Nephron (organoid): ENCODE measurements around the gene PCDHGB1.
A peak's percentile ranks its signal among the peaks of the same experiment; 100 is the strongest.

Experiments used
- H3K27ac Mint-ChIP-seq, 3 experiments: 2 replicates each; pipeline ENCODE4 v1.8.0; 2020; ENCODE audit warnings: mixed read lengths in 3 of 3, mild to moderate bottlenecking in 2 of 3, moderate library complexity in 1 of 3
- H3K27me3 Mint-ChIP-seq: 2 replicates; pipeline ENCODE4 v1.8.0; 2021; ENCODE audit warnings: low read depth, mild to moderate bottlenecking, moderate library complexity, mixed read lengths
- H3K36me3 Mint-ChIP-seq: 2 replicates; pipeline ENCODE4 v1.8.0; 2020; ENCODE audit warnings: low read depth, mixed read lengths
- H3K4me1 Mint-ChIP-seq: 2 replicates; pipeline ENCODE4 v1.8.0; 2020; ENCODE audit warnings: mixed read lengths
- H3K4me3 Mint-ChIP-seq, 3 experiments: 2 replicates each; pipeline ENCODE4 v1.8.0; 2020; ENCODE audit warnings: mild to moderate bottlenecking in 3 of 3, mixed read lengths in 3 of 3, moderate library complexity in 2 of 3
- H3K9me3 Mint-ChIP-seq: 2 replicates; pipeline ENCODE4 v1.8.0; 2020; ENCODE audit warnings: mixed read lengths
- CTCF ChIP-seq, 3 experiments: fragments of 200-600 bp; sonication (generic); IDR thresholded peaks; one replicate each; pipeline ENCODE4 v1.5.0; 2021; ENCODE audit warnings: antibody characterized with exemption in 3 of 3; ENCODE audit not compliant: unreplicated experiment in 3 of 3

Gene PCDHGB1

GRCh38 chr5:141319699-141320098 is 30.2 kb upstream of the PCDHGB1 start:
- Mint-ChIP-seq H3K4me3 (peak overlapping the region; percentile 94 to 99 (median 97)), H3K4me1 (peaks cover 5% of the 10 kb centered on the region), H3K9me3 (peaks cover 67% of the 10 kb centered on the region), H3K36me3 (peaks cover 81% of the 10 kb centered on the region), H3K27ac (peak overlapping the region in 2 of 3 experiments; percentile 98 to 99), H3K27me3 (peaks cover 8% of the 10 kb centered on the region)
- TF ChIP-seq CTCF (IDR thresholded peaks at IDR 0.05; ENCODE audit: unreplicated experiment in 3 of 3), result no peak

DNA sequence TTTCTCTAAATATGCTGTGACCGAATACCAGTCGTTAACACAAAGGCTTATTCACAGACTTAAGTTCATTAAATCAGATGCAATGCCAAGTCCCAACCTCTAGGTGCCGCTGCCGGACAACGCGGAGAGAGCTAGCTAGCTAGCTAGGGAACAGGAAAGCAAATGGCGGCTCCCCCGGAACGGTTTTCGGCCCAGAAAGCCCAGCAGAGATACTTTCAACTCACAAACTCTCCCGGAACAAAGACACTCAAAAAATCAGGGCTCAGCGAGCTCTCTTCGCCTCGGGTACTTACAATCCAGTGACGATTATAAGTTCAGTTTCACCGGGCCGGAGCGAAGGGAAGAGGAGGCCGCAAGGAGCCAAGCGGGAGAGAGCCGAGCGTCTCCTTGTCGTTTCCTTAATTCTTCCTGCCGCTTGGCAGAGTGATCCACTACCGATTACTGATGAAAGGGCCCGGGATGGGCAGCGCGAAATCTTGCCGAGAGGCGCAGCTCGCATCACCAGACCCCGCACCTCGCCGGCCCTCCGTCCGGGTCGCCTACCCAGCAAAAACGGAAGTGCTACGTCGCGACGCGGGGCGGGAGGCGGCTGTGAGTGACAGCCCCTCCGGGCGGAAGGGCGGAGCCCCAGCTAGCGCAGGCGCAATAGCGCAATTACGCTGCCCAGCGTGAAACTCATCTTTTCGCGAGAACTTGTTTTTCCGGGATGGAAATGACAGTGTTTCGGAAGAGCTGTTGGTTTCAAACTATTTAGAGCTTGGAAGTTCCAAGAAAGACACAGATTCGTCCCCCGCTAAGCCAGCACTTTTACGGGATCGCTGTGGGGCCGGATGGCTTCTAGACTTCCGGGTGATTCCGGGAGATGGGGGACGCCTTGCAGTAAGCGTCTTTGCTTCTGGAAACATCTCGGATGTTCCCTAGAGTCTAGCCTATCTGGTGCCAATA is 29.4 kb upstream of the PCDHGB1 start, which contains the start of gene TAF7:
TAF7 (minus strand) TSS at position 560 of the 945 bp plus-strand sequence. CDS start 740 bp downstream, outside the sequence.
- TF ChIP-seq CTCF (IDR thresholded peaks at IDR 0.05; ENCODE audit: unreplicated experiment in 3 of 3), result peak; percentile 89 to 95 (median 92)
- H3K4me3 Mint-ChIP-seq, result peak within 1 kb of the TSS; percentile 94 to 99 (median 97)
- peak within 1 kb of the TSS; percentile 98 to 99 (median 99) for H3K27ac Mint-ChIP-seq
- peaks cover 5% of the 10 kb centered on the region for H3K4me1 Mint-ChIP-seq
- peaks cover 8% of the 10 kb centered on the region for H3K27me3 Mint-ChIP-seq
- peaks cover 63% of the 10 kb centered on the region for H3K9me3 Mint-ChIP-seq
- peaks cover 77% of the 10 kb centered on the region for H3K36me3 Mint-ChIP-seq

DNA sequence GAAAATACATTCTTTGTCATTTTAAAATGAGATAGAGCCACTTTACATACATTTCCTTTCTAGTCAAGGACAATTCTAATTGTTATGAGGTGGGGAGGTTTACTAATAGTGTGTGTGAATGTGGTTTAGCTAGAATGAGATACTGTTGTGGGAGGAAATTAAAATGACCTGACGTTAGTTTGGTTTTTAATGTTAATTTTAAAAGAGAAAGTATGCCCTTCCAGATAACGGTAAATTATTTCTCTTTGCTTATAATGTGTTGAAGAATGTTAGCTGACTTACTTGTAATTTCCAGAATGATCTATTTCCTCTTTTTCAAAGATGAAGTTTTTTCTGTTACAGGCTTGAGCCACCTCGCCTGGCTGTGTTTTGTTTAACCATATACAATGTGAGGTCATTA is 27.6 kb upstream of the PCDHGB1 start:
- Mint-ChIP-seq H3K36me3 (peaks cover 72% of the 10 kb centered on the region), H3K27me3 (peaks cover 8% of the 10 kb centered on the region), H3K9me3 (peaks cover 68% of the 10 kb centered on the region), H3K4me3 (peak overlapping the region; percentile 94 to 99 (median 97)), H3K27ac (peak overlapping the region in 2 of 3 experiments; percentile 57 to 63), H3K4me1 (peaks cover 5% of the 10 kb centered on the region)
- TF ChIP-seq CTCF (IDR thresholded peaks at IDR 0.05; ENCODE audit: unreplicated experiment in 3 of 3), result no peak

GRCh38 chr5:141326088-141326854 is 23.6 kb upstream of the PCDHGB1 start:
- Mint-ChIP-seq H3K4me3 (peak overlapping the region in 2 of 3 experiments; percentile 44 to 66), H3K27ac (no peak overlapping the region), H3K36me3 (peaks cover 38% of the 10 kb centered on the region), H3K9me3 (peaks cover 58% of the 10 kb centered on the region), H3K27me3 (no peaks in the 10 kb centered on the region), H3K4me1 (no peaks in the 10 kb centered on the region)
- TF ChIP-seq CTCF (IDR thresholded peaks at IDR 0.05; ENCODE audit: unreplicated experiment in 3 of 3), result no peak

DNA sequence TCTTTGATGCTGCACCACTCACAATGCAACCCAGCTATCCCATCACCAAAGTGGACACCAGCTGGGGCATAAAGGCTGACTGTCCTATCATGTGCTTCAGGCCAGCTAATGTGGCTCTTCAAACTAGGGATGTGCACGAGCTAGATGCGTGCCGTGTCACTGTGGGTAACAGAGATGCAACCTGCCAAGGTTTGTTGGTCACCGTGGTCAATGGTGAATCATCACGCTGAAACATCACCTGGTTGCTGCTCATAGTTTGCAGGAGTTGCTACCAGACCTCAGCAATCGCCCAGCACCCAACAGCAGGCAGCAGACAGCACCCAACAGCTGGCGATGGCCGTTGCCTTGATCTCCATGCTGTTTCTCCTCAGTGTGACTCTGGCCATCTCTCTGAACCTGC is 21.7 kb upstream of the PCDHGB1 start:
- no peak for TF ChIP-seq CTCF (IDR thresholded peaks at IDR 0.05; ENCODE audit: unreplicated experiment in 3 of 3)
- peaks cover 58% of the 10 kb centered on the region for H3K9me3 Mint-ChIP-seq
- no peak overlapping the region for H3K4me3 Mint-ChIP-seq
- H3K4me1 Mint-ChIP-seq, result no peaks in the 10 kb centered on the region
- H3K27ac Mint-ChIP-seq, result no peak overlapping the region
- H3K36me3 Mint-ChIP-seq, result peaks cover 29% of the 10 kb centered on the region
- no peaks in the 10 kb centered on the region for H3K27me3 Mint-ChIP-seq
